Lower leg skin (tissue), 4 donors: Measurements from ENCODE around the gene EPG5. TPM values are rescaled to one million over a fixed set of nuclear protein-coding genes. Genes with fewer than 3 reads are reported as not detected.

ENCODE experiments used
- DNase-seq, 2 donors: peaks; one replicate each; pipeline ENCODE4 v3.0.0-alpha.2; 2019; ENCODE audit warnings: low spot score in 2 of 2
- H3K4me3 ChIP-seq: fragments of 200-600 bp; sonication (generic); 2 replicates; pipeline ENCODE4 v1.5.1; 2017; ENCODE audit warnings: mild to moderate bottlenecking, low read depth; ENCODE audit not compliant: poor library complexity, severe bottlenecking
- POLR2A ChIP-seq, 2 donors: fragments of 450-650 bp; IDR thresholded peaks; one replicate each; pipeline ENCODE4 v1.6.1; 2016 to 2017; ENCODE audit warnings: antibody characterized with exemption in 2 of 2, mild to moderate bottlenecking in 1 of 2, moderate library complexity in 1 of 2
- whole genome bisulfite sequencing, 2 donors: methylation state at CpG; one replicate each; pipeline ENCODE4 v1.1.5; 2018; 5-methylcytosine and 5-hydroxymethylcytosine counted together
- intact Hi-C: fragments of 100-400 bp; cut with DNase I; formaldehyde crosslinking; loops from one replicate; pipeline ENCODE4 v1.15.0; 2023; ENCODE audit warnings: low total_unique reads
- total RNA-seq, 4 donors: library from RNA; depleted of rRNA; stranded (reverse); fragments of >200 nt; gene quantifications; one replicate each; pipeline ENCODE4 v1.1.0, GENCODE V29; 2016
- TF ChIP-seq, protein P1 (sequence below), 3 donors: fragments of 450-650 bp; IDR thresholded peaks; one replicate each; pipeline ENCODE4 v1.5.1; 2016; ENCODE audit warnings: antibody characterized with exemption in 3 of 3, mild to moderate bottlenecking in 3 of 3, moderate library complexity in 2 of 3

The EPG5 gene
- total RNA-seq, 4 donors from 2014 or later, result 22.5 to 44.0 (median 39.8) TPM

DNA sequence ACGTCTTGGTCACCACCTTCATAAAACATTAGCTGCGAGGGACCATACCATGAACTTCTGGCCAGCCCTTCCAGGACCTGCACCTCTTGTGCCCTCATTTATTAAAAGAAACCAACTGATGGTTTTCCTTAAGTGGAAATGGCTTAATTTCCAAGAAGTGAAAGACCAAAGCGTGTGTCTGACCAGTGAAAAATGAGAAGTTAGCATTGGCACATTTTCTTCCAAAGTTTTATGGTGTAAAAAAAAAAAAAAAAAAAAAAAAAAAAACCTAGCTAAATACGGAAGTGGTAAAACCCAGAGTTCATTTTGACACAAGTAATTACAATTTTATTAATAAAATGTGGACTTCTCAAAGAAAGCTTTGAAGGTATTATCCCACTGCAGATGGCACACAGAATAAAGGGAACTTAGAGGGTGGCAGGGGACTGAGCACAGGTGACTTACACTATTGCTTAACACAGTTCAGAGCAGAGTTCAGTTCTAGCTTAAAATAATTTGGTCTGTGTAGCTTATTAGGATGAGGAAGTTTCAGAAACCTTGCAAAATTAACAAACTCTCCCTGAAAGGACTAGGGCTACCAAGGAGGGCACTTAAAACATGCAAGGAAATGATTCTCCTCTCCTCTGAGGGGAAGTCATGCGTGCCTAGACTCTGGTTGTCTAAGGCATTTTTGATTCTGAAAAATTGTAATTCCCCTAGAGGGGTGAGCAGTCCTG is 42.2 kb upstream of the EPG5 start:
- 84 to 86% methylated on average over 5 of the region's 5 CpGs for WGBS, 2 donors
- TF ChIP-seq, protein P1, sequence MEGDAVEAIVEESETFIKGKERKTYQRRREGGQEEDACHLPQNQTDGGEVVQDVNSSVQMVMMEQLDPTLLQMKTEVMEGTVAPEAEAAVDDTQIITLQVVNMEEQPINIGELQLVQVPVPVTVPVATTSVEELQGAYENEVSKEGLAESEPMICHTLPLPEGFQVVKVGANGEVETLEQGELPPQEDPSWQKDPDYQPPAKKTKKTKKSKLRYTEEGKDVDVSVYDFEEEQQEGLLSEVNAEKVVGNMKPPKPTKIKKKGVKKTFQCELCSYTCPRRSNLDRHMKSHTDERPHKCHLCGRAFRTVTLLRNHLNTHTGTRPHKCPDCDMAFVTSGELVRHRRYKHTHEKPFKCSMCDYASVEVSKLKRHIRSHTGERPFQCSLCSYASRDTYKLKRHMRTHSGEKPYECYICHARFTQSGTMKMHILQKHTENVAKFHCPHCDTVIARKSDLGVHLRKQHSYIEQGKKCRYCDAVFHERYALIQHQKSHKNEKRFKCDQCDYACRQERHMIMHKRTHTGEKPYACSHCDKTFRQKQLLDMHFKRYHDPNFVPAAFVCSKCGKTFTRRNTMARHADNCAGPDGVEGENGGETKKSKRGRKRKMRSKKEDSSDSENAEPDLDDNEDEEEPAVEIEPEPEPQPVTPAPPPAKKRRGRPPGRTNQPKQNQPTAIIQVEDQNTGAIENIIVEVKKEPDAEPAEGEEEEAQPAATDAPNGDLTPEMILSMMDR (IDR thresholded peaks at IDR 0.05), result no peak
- TF ChIP-seq POLR2A (IDR thresholded peaks at IDR 0.05), result no peak

DNA sequence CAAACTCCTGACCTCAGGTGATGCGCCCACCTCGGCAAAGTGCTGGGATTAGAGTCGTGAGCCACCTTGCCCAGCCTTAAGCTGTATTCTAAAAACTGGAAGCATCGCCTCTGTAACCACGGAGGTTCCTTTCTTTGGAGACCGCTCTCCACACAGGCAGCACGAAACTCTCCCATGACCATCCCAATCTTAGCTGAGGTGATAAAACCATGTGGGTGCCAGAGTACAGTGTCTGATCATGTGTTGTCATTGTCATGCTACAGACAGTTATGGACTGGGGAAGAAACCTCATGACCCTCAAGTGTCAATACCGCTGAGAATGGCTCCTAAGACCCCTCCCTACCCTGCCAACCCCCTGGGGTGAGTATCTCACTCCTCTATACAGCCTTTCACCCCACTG is 41.4 kb upstream of the EPG5 start:
- TF ChIP-seq, protein P1 (IDR thresholded peaks at IDR 0.05), result no peak
- no peak for TF ChIP-seq POLR2A (IDR thresholded peaks at IDR 0.05)
- 89 to 91% methylated on average over 8 of the region's 8 CpGs for WGBS, 2 donors
- no peak for DNase-seq
- no peak overlapping the region for H3K4me3 ChIP-seq
- intact Hi-C loops, result no loop called here

More for the DNA sequence above, 42.2 kb upstream of the EPG5 start:
- intact Hi-C loops, result no loop called here
- DNase-seq, result no peak
- no peak overlapping the region for H3K4me3 ChIP-seq

DNA sequence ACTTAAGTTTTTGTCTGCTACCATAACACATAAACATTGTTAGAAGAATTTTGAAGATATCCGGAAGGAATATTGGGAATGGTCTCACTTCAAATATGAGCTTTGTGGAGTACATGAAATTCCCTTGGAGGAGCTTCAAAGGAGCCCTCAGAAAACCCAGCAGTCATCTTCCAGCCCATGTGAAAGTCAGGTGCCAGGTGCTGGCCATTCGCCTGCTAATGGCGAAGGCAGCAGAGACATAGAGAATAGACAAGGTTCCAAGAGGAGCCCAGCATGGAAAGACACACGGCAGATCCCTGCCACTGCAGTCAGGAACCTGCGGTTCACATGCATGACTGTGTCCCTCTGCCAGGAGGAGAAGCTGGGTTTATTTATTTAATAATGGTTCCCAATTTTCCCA is 40.0 kb upstream of the EPG5 start:
- WGBS, 2 donors, result 91 to 96% methylated on average over 5 of the region's 5 CpGs
- TF ChIP-seq POLR2A (IDR thresholded peaks at IDR 0.05), result no peak
- TF ChIP-seq, protein P1 (IDR thresholded peaks at IDR 0.05), result no peak
- intact Hi-C loops, result no loop called here

DNA sequence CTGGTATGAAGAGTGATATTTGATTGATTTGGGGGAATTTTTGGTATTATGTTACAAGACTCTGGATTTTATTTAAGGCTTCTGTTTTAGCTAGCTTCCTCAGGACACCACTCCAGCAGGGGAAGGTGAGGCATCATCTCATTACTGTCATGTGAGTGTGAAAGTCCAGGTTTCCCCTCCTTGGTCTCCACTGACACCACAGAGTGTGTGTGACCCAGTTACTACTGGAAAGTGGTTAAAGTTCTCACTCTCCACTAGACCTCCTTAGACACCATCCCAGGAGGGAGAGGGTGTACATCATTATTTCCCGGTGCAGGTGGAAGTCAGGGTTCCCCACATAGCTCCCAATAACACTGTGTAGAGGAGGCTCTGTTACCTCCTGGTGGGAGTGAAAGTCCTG is 35.8 kb upstream of the EPG5 start:
- 100% methylated on average over 1 of the region's 1 CpG for WGBS, 2 donors
- intact Hi-C loops, result no loop called here
- TF ChIP-seq, protein P1 (IDR thresholded peaks at IDR 0.05), result no peak
- TF ChIP-seq POLR2A (IDR thresholded peaks at IDR 0.05), result no peak
- H3K4me3 ChIP-seq, result no peak overlapping the region
- no peak for DNase-seq

More for the DNA sequence above, 40.0 kb upstream of the EPG5 start:
- H3K4me3 ChIP-seq, result no peak overlapping the region
- no peak for DNase-seq

DNA sequence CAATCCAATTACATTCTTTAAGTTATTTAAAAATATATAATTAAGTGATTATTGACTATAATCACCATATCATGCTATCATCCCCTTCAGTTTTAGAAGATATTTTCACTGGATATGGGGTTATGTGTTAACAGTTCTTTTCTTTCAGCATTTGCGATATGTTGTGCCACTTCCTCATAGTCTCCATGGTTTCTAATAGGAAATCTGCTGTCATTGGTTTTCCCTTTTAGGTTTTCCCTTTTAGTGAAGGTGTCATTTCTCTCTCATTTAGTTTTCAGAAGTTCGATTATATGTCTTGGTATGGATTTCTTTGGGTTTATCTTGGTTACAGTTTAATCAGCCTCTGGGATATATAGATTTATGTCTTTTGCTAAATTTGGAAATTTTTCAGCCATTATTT is 34.8 kb upstream of the EPG5 start:
- TF ChIP-seq POLR2A (IDR thresholded peaks at IDR 0.05), result no peak
- intact Hi-C loops, result no loop called here
- WGBS, 2 donors, result 93 to 96% methylated on average over 2 of the region's 2 CpGs
- H3K4me3 ChIP-seq, result no peak overlapping the region
- DNase-seq, result no peak

DNA sequence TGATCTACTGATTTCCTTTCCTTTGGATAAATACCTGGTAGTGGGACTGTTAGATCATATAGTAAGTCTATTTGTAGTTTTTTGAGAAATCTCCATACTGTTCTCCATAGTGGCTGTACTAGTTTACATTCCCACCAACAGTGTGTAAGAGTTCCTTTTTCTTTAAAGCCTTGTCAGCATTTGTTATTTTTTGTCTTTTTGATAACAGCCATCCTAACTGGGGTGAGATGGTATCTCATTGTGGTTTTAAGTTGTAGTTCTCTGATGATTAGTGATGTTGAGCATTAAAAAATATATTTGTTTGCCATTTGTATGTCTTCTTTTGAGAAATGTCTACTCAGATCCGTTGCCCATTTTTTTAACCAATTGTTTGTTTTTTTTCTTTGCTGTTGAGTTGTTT is 33.9 kb upstream of the EPG5 start:
- DNase-seq, result no peak
- 73 to 79% methylated on average over 1 of the region's 1 CpG for WGBS, 2 donors
- TF ChIP-seq POLR2A (IDR thresholded peaks at IDR 0.05), result no peak
- TF ChIP-seq, protein P1 (IDR thresholded peaks at IDR 0.05), result no peak
- intact Hi-C loops, result no loop called here
- no peak overlapping the region for H3K4me3 ChIP-seq
